Measurements from ENCODE around the gene KLK10.

- TF ChIP-seq CTCF (IDR thresholded peaks at IDR 0.05) (no peak), POLR2A (IDR thresholded peaks at IDR 0.05) (no peak)
Observed at GRCh38 chr19:50972795-50973376, 46.6 kb downstream of the KLK10 start.

Measured in thyroid gland (tissue), 4 donors.